NAMALWA (cell line): Measurements from ENCODE around the gene SLC37A1.

Source experiments
- DNase-seq: peaks from one replicate; pipeline ENCODE4 v3.0.0-alpha.2; 2015; ENCODE audit warnings: low spot score

SLC37A1 gene

GRCh38 chr21:42507418-42507817 is 6.2 kb upstream of the SLC37A1 start:
- DNase-seq: no peak

GRCh38 chr21:42508371-42508770 is 5.3 kb upstream of the SLC37A1 start:
- no peak for DNase-seq

- no peak for DNase-seq
These were observed 4.4 kb upstream of the SLC37A1 start for GRCh38 chr21:42509244-42509643.

- DNase-seq: no peak
These were observed 1.2 kb upstream of the SLC37A1 start for GRCh38 chr21:42512346-42513034.

- DNase-seq: peak; percentile 61
These were observed 582 bp downstream of the SLC37A1 start for GRCh38 chr21:42513985-42514882.

- DNase-seq: peak; percentile 37
These were observed 1.2 kb downstream of the SLC37A1 start for GRCh38 chr21:42514883-42515228.

GRCh38 chr21:42515708-42516502 is 2.3 kb downstream of the SLC37A1 start:
- DNase-seq: no peak

- no peak for DNase-seq
These were observed 4.6 kb downstream of the SLC37A1 start for GRCh38 chr21:42518215-42518614.

GRCh38 chr21:42518626-42519025 is 5.0 kb downstream of the SLC37A1 start:
- no peak for DNase-seq

- no peak for DNase-seq
These were observed 7.1 kb downstream of the SLC37A1 start for GRCh38 chr21:42520628-42521253.

GRCh38 chr21:42521384-42521783 is 7.7 kb downstream of the SLC37A1 start:
- DNase-seq: no peak

GRCh38 chr21:42521805-42522204 is 8.2 kb downstream of the SLC37A1 start:
- no peak for DNase-seq

GRCh38 chr21:42522271-42522670 is 8.6 kb downstream of the SLC37A1 start:
- DNase-seq: no peak

GRCh38 chr21:42522771-42523170 is 9.1 kb downstream of the SLC37A1 start:
- DNase-seq: no peak

- no peak for DNase-seq
These were observed 9.6 kb downstream of the SLC37A1 start for GRCh38 chr21:42523211-42523610.

GRCh38 chr21:42523941-42524340 is 10.3 kb downstream of the SLC37A1 start:
- DNase-seq: no peak

GRCh38 chr21:42524341-42525028 is 10.8 kb downstream of the SLC37A1 start:
- DNase-seq: peak; percentile 86

GRCh38 chr21:42525029-42525581 is 11.5 kb downstream of the SLC37A1 start:
- peak; percentile 61 for DNase-seq

GRCh38 chr21:42525676-42526378 is 12.2 kb downstream of the SLC37A1 start:
- peak; percentile 14 for DNase-seq

GRCh38 chr21:42526379-42526727 is 12.7 kb downstream of the SLC37A1 start:
- no peak for DNase-seq

GRCh38 chr21:42527127-42527488 is 13.5 kb downstream of the SLC37A1 start:
- peak; percentile 16 for DNase-seq
